A549 (cell line): Measurements from ENCODE around the gene GRIK5. TPM values are rescaled to one million over a fixed set of nuclear protein-coding genes. Genes with fewer than 3 reads are reported as not detected.

Experiments
- ATAC-seq, 2 experiments: fragments of 200-7000 bp in 1 of 2; fragments of >200 bp in 1 of 2; cut with Nextera tagmentation in 1 of 2; cut with Tn5 transposase in 1 of 2; 3 replicates each; pipeline versions ENCODE4 v1.8.0 to v1.9.1; 2018 to 2020; ENCODE audit warnings: mild to moderate bottlenecking in 1 of 2, moderate library complexity in 1 of 2
- CTCF ChIA-PET: fragments of 300-600 bp; sonication (Branson Sonifier 250); formaldehyde crosslinking; extraction: SDS; loops from one replicate; lab custom pipeline; 2021; ENCODE audit warnings: antibody characterized with exemption, inconsistent platforms; lab: Yijun Ruan, JAX
- POLR2A ChIA-PET: fragments of 350-600 bp; formaldehyde crosslinking; extraction: SDS; loops from one replicate; lab custom pipeline; 2021; ENCODE audit warnings: antibody characterized with exemption, inconsistent platforms; lab: Yijun Ruan, JAX
- DNase-seq, 2 experiments: peaks; one replicate each; pipeline versions ENCODE4 v3.0.0 to v3.0.0-alpha.2; 2011 to 2016; ENCODE audit warnings: low read depth in 1 of 2, low spot score in 1 of 2
- FAIRE-seq: peaks from 2 replicates; lab custom pipeline; 2011; peaks lifted over from hg19 to GRCh38; lab: Jason Lieb, UNC
- H3K27ac ChIP-seq, 2 experiments: fragments of >200 bp; sonication (Bioruptor Twin); formaldehyde crosslinking; 3 replicates each; pipeline ENCODE4 v1.5.1; 2016 to 2017
- H3K4me1 ChIP-seq: fragments of >200 bp; sonication (Bioruptor Twin); formaldehyde crosslinking; 3 replicates; pipeline ENCODE4 v1.6.1; 2016
- H3K4me2 ChIP-seq: fragments of >200 bp; sonication (Bioruptor Twin); formaldehyde crosslinking; 3 replicates; pipeline ENCODE4 v1.6.1; 2016
- H3K4me3 ChIP-seq: fragments of >200 bp; sonication (Bioruptor Twin); formaldehyde crosslinking; 3 replicates; pipeline ENCODE4 v1.5.1; 2016
- H3K9me3 ChIP-seq: fragments of >200 bp; sonication (Bioruptor Twin); formaldehyde crosslinking; 3 replicates; pipeline ENCODE4 v1.6.1; 2016
- BHLHE40 ChIP-seq: IDR thresholded peaks from 2 replicates; pipeline ENCODE4 v1.6.1; 2012; ENCODE audit warnings: low read depth, low read length, inconsistent platforms
- CEBPB ChIP-seq, 2 experiments: fragments of >200 bp in 1 of 2; sonication (Bioruptor Twin) in 1 of 2; formaldehyde crosslinking in 1 of 2; IDR thresholded peaks; 2 replicates each; pipeline ENCODE4 v1.6.1; 2012 to 2016
- CHD2 ChIP-seq: fragments of 150-350 bp; IDR thresholded peaks from 2 replicates; pipeline ENCODE4 v1.6.1; 2014; ENCODE audit warnings: low read length; ENCODE audit not compliant: partially characterized antibody
- EHF ChIP-seq: fragments of 250-450 bp; sonication (Bioruptor Pico); IDR thresholded peaks from 2 replicates; pipeline ENCODE4 v1.5.0; 2020; ENCODE audit warnings: mild to moderate bottlenecking
- EHMT2 ChIP-seq: fragments of 200-600 bp; sonication (generic); IDR thresholded peaks from 2 replicates; pipeline ENCODE4 v1.6.1; 2016; ENCODE audit warnings: antibody characterized with exemption, low read depth, mild to moderate bottlenecking, moderate library complexity
- FOSL2 ChIP-seq, 2 experiments: fragments of 450-650 bp in 1 of 2; fragments of >200 bp in 1 of 2; sonication (Bioruptor Twin) in 1 of 2; formaldehyde crosslinking; IDR thresholded peaks; 2 replicates each; pipeline versions ENCODE4 v1.5.0 to v1.6.1; 2016 to 2020; ENCODE audit warnings: mild to moderate bottlenecking in 1 of 2, moderate library complexity in 1 of 2
- GATA3 ChIP-seq: IDR thresholded peaks from 2 replicates; pipeline ENCODE4 v1.6.1; 2012; ENCODE audit warnings: borderline replicate concordance
- HOXA7 ChIP-seq: fragments of 250-450 bp; sonication (Bioruptor Pico); IDR thresholded peaks from 2 replicates; pipeline ENCODE4 v1.5.0; 2020; ENCODE audit warnings: mild to moderate bottlenecking, moderate library complexity
- HOXB13 ChIP-seq: fragments of 250-450 bp; sonication (Bioruptor Pico); IDR thresholded peaks from 2 replicates; pipeline ENCODE4 v1.5.0; 2020; ENCODE audit warnings: low read depth, mild to moderate bottlenecking, moderate library complexity
- HOXB5 ChIP-seq: fragments of 250-450 bp; sonication (Bioruptor Pico); IDR thresholded peaks from 2 replicates; pipeline ENCODE4 v1.5.0; 2020; ENCODE audit warnings: mild to moderate bottlenecking, moderate library complexity
- JUN ChIP-seq, 2 experiments: fragments of >200 bp; sonication (Bioruptor Twin); formaldehyde crosslinking; IDR thresholded peaks; 2 replicates in 1 of 2; 3 replicates in 1 of 2; pipeline ENCODE4 v1.6.1; 2016 to 2017
- MAZ ChIP-seq: fragments of 150-350 bp; IDR thresholded peaks from 2 replicates; pipeline ENCODE4 v1.6.1; 2014; ENCODE audit warnings: antibody characterized with exemption, low read depth, low read length, borderline replicate concordance
- MYC ChIP-seq: IDR thresholded peaks from 2 replicates; pipeline ENCODE4 v1.6.1; 2012; ENCODE audit warnings: mild to moderate bottlenecking, inconsistent platforms, low read length, improper control_type of control experiment, borderline replicate concordance
- NFE2L2 ChIP-seq: fragments of 150-350 bp; conservative IDR thresholded peaks from 2 replicates; pipeline ENCODE4 v1.6.1; 2014; ENCODE audit warnings: low read length
- POLR2A ChIP-seq: IDR thresholded peaks from 2 replicates; pipeline ENCODE4 v1.6.1; 2012; ENCODE audit warnings: mild to moderate bottlenecking, low read length
- POLR2AphosphoS2 ChIP-seq: conservative IDR thresholded peaks from 2 replicates; pipeline ENCODE4 v1.6.1; 2012; ENCODE audit warnings: low read length, improper control_type of control experiment, inconsistent platforms
- RAD21 ChIP-seq, 2 experiments: fragments of >200 bp in 1 of 2; sonication (Bioruptor Twin) in 1 of 2; formaldehyde crosslinking in 1 of 2; IDR thresholded peaks in 1 of 2; conservative IDR thresholded peaks in 1 of 2; 2 replicates in 1 of 2; 3 replicates in 1 of 2; pipeline ENCODE4 v1.6.1; 2012 to 2018; ENCODE audit warnings: inconsistent platforms in 1 of 2
- RARB ChIP-seq: fragments of 250-450 bp; sonication (Bioruptor Pico); IDR thresholded peaks from 2 replicates; pipeline ENCODE4 v1.8.0; 2021; ENCODE audit warnings: mild to moderate bottlenecking, moderate library complexity
- RCOR1 ChIP-seq: fragments of 150-350 bp; IDR thresholded peaks from 2 replicates; pipeline ENCODE4 v1.6.1; 2014; ENCODE audit warnings: antibody characterized with exemption, low read length, low read depth
- RNF2 ChIP-seq: fragments of 200-600 bp; sonication (generic); IDR thresholded peaks from 2 replicates; pipeline ENCODE4 v1.6.1; 2016; ENCODE audit warnings: low read depth, mild to moderate bottlenecking, antibody characterized with exemption, moderate library complexity, borderline replicate concordance
- TFCP2L1 ChIP-seq: fragments of 250-450 bp; sonication (Bioruptor Pico); IDR thresholded peaks from 2 replicates; pipeline ENCODE4 v1.5.0; 2021; ENCODE audit warnings: mild to moderate bottlenecking
- TP53 ChIP-seq: fragments of 250-450 bp; sonication (Bioruptor Pico); IDR thresholded peaks from 2 replicates; pipeline ENCODE4 v1.5.0; 2021; ENCODE audit warnings: mild to moderate bottlenecking, moderate library complexity
- ZFP36 ChIP-seq: fragments of 450-650 bp; IDR thresholded peaks from 2 replicates; pipeline ENCODE4 v1.6.1; 2014; ENCODE audit warnings: borderline replicate concordance; ENCODE audit not compliant: partially characterized antibody
- ZNF302 ChIP-seq: fragments of 250-450 bp; sonication (Bioruptor Pico); IDR thresholded peaks from 2 replicates; pipeline ENCODE4 v1.9.0; 2021; ENCODE audit warnings: inconsistent platforms, mild to moderate bottlenecking, moderate library complexity
- WGBS: methylation state at CpG from one replicate; pipeline ENCODE4 v1.1.6; 2017; ENCODE audit errors: missing lambda C conversion rate; 5-methylcytosine and 5-hydroxymethylcytosine counted together
- polyA plus RNA-seq, 4 experiments: library from polyadenylated mRNA; depleted of rRNA in 3 of 4; stranded (reverse); fragments of >200 nt; fragmentation: RNase III in 1 of 4; extraction: RNeasy Plus Mini Kit Qiagen cat#74134 plus additional on column Dnase treatment in 1 of 4; gene quantifications; 2 replicates in 3 of 4; 3 replicates in 1 of 4; pipeline ENCODE4 v1.2.3, GENCODE V29; 2011 to 2017
- TF ChIP-seq, protein P1 (sequence below): fragments of >200 bp; sonication (Bioruptor Twin); formaldehyde crosslinking; IDR thresholded peaks from 3 replicates; pipeline ENCODE4 v1.6.1; 2016
- TF ChIP-seq, protein P2 (sequence below): fragments of 150-350 bp; IDR thresholded peaks from 2 replicates; pipeline ENCODE4 v1.6.1; 2014; ENCODE audit warnings: low read depth, mild to moderate bottlenecking, low read length
- TF ChIP-seq, protein P3 (sequence below): fragments of 450-650 bp; IDR thresholded peaks from 2 replicates; pipeline ENCODE4 v1.6.1; 2014; ENCODE audit warnings: antibody characterized with exemption

Gene GRIK5
- polyA plus RNA-seq, 2 of the 4 experiments (the other 2 are of a cell fraction) = 0.22 to 0.54 TPM

DNA sequence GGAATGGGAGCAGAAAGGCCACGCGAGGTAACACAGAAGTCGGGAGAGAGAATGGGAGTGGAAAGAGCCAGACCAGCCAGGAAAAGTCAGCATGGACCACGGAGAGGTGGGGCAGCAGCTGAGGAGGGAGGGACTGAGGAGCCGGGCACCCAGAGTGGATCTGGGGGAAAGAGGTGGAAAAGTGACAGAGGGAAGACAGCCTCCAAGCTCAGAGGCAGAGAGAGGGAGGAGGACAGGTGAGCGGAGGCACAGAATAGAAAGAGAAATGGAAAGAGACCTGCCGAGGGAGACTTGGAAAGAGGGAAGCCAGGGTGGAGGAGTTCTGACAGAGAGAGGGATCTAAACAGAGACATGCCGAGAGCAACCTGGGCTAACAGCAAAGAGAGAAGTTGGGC is 1.6 kb downstream of the GRIK5 start:
- no peak for TF ChIP-seq CHD2
- TF ChIP-seq ZFP36 = no peak
- no peak for TF ChIP-seq JUN (IDR thresholded peaks at IDR 0.05)
- TF ChIP-seq RAD21 (conservative IDR thresholded peaks at IDR 0.05 in 1 of 2, IDR thresholded peaks at IDR 0.05 in 1 of 2) = no peak
- no peak for TF ChIP-seq MAZ
- TF ChIP-seq GATA3 = no peak
- TF ChIP-seq ZNF302 (CRISPR knock-in tag) = no peak
- no peak for TF ChIP-seq RARB (CRISPR knock-in tag)
- TF ChIP-seq, protein P1, sequence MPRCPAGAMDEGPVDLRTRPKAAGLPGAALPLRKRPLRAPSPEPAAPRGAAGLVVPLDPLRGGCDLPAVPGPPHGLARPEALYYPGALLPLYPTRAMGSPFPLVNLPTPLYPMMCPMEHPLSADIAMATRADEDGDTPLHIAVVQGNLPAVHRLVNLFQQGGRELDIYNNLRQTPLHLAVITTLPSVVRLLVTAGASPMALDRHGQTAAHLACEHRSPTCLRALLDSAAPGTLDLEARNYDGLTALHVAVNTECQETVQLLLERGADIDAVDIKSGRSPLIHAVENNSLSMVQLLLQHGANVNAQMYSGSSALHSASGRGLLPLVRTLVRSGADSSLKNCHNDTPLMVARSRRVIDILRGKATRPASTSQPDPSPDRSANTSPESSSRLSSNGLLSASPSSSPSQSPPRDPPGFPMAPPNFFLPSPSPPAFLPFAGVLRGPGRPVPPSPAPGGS = no peak
- no peak for TF ChIP-seq POLR2A
- 53% methylated on average over 8 of the region's 8 CpGs for WGBS
- FAIRE-seq = no peak
- Histone ChIP-seq H3K27ac (no peak overlapping the region), H3K4me1 (no peaks in the 10 kb centered on the region), H3K4me3 (no peak overlapping the region), H3K9me3 (no peaks in the 10 kb centered on the region), H3K4me2 (no peak overlapping the region)
- ChIA-PET CTCF (interaction anchor here (0.6 to 2.3 kb wide), 5 partner anchors 13 to 68 kb away, joined by 3 to 11 read pairs (median 3); no protein-coding TSS in a partner anchor), POLR2A (interaction anchor here (0.6 kb wide), 1 partner anchor 8 kb away, joined by 3 read pairs; the partner anchor contains the start of gene ZNF574)
- ATAC-seq = peak in 1 of 2 experiments; percentile 3; a peak in 3 of 6 replicates
- DNase-seq = no peak

DNA sequence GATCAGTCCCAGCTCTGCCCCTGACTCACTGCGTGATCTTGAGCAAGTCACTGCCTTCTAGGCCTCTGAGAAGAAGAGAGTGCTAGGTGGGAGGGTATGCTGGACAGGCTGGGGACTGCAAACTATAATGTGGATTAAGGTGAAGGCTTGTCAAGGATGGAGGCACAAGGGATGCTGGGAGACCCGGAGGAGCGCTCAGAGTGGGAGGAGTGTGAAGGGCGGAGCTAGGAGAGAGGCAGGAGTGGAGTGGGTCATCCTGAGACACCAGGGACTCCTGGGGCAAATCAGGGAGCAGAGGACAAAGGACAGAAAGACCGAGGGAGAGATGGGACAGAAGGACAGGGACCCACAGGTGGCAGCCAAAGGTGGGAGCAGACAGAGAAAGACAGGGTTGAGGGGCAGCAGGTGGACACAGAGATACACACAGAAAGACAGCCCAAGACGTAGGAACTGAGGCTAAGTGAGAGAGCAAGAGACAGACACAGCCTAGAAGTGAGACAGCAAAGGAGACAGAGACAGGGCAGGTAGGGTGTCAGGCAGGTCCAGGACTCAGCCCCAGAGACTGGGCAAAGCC is 2.6 kb downstream of the GRIK5 start:
- POLR2A ChIA-PET = interaction anchor here (0.6 to 2.4 kb wide), 3 partner anchors 9 to 402 kb away, joined by 3 to 9 read pairs (median 4); partner anchors contain the start of gene ZNF574
- no peak for DNase-seq
- CTCF ChIA-PET = interaction anchor here (0.6 to 4.8 kb wide), 10 partner anchors 10 to 65 kb away, joined by 3 to 23 read pairs (median 3); no protein-coding TSS in a partner anchor

More for the DNA sequence above, 2.6 kb downstream of the GRIK5 start:
- peak; percentile 28 for FAIRE-seq
- no peak overlapping the region for H3K4me3 ChIP-seq
- H3K9me3 ChIP-seq = no peaks in the 10 kb centered on the region
- no peaks in the 10 kb centered on the region for H3K4me1 ChIP-seq
- ATAC-seq = peak; percentile 3 to 23; a peak in 3 of 6 replicates
- WGBS = 24% methylated on average over 6 of the region's 6 CpGs
- TF ChIP-seq CEBPB (IDR thresholded peaks at IDR 0.05) (no peak), TFCP2L1 (CRISPR knock-in tag) (no peak), FOSL2 (IDR thresholded peaks at IDR 0.05) (no peak), FOSL2 (CRISPR knock-in tag; IDR thresholded peaks at IDR 0.05) (no peak), EHF (no peak), MYC (no peak), RAD21 (conservative IDR thresholded peaks at IDR 0.05 in 1 of 2, IDR thresholded peaks at IDR 0.05 in 1 of 2) (no peak), EHMT2 (no peak), BHLHE40 (no peak), RNF2 (no peak), RCOR1 (no peak), NFE2L2 (no peak), HOXA7 (CRISPR knock-in tag) (no peak), ZNF302 (CRISPR knock-in tag) (no peak), HOXB13 (no peak), HOXB5 (no peak), TP53 (CRISPR knock-in tag) (no peak), POLR2AphosphoS2 (no peak)
- TF ChIP-seq, protein P2, sequence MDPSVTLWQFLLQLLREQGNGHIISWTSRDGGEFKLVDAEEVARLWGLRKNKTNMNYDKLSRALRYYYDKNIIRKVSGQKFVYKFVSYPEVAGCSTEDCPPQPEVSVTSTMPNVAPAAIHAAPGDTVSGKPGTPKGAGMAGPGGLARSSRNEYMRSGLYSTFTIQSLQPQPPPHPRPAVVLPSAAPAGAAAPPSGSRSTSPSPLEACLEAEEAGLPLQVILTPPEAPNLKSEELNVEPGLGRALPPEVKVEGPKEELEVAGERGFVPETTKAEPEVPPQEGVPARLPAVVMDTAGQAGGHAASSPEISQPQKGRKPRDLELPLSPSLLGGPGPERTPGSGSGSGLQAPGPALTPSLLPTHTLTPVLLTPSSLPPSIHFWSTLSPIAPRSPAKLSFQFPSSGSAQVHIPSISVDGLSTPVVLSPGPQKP = no peak
- TF ChIP-seq, protein P3, sequence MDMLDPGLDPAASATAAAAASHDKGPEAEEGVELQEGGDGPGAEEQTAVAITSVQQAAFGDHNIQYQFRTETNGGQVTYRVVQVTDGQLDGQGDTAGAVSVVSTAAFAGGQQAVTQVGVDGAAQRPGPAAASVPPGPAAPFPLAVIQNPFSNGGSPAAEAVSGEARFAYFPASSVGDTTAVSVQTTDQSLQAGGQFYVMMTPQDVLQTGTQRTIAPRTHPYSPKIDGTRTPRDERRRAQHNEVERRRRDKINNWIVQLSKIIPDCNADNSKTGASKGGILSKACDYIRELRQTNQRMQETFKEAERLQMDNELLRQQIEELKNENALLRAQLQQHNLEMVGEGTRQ = no peak
- H3K4me2 ChIP-seq = no peak overlapping the region
- no peak overlapping the region for H3K27ac ChIP-seq
